Measurements from ENCODE around the gene MFRP. TPM values are rescaled to one million over a fixed set of nuclear protein-coding genes. Genes with fewer than 3 reads are reported as not detected.

Gene MFRP
- total RNA-seq, 2 experiments from 2014 or later: not detected

- H3K4me1 Mint-ChIP-seq: peaks cover 41% of the 10 kb centered on the region
- H3K4me3 Mint-ChIP-seq: peak overlapping the region; percentile 1
- peaks cover 27% of the 10 kb centered on the region for H3K27me3 Mint-ChIP-seq
- ATAC-seq: no peak
- H3K36me3 Mint-ChIP-seq: no peaks in the 10 kb centered on the region
- CTCF ChIA-PET: interaction anchor here (1.0 to 5.6 kb wide), 7 partner anchors 13 to 124 kb away, joined by 3 to 66 read pairs (median 20); partner anchors contain the start of gene CBL
- no peak for DNase-seq
- H3K9me3 Mint-ChIP-seq (ENCODE audit: low read depth): no peaks in the 10 kb centered on the region
- peak overlapping the region; percentile 48 for H3K27ac Mint-ChIP-seq
Observed at GRCh38 chr11:119319700-119320239, 26.7 kb downstream of the MFRP start.

- DNase-seq: peak; percentile 40
- H3K4me1 Mint-ChIP-seq: peaks cover 41% of the 10 kb centered on the region
- peak overlapping the region; percentile 73 for H3K27ac Mint-ChIP-seq
- no peaks in the 10 kb centered on the region for H3K9me3 Mint-ChIP-seq (ENCODE audit: low read depth)
- peaks cover 32% of the 10 kb centered on the region for H3K27me3 Mint-ChIP-seq
- no peak for ATAC-seq
- H3K4me3 Mint-ChIP-seq: peak overlapping the region; percentile 52
- H3K36me3 Mint-ChIP-seq: no peaks in the 10 kb centered on the region
- CTCF ChIA-PET: interaction anchor here (0.8 to 5.6 kb wide), 11 partner anchors 13 to 252 kb away, joined by 3 to 40 read pairs (median 4); partner anchors contain the start of gene VPS11
Observed at GRCh38 chr11:119319136-119319699, 27.3 kb downstream of the MFRP start.

- Mint-ChIP-seq H3K27me3 (peaks cover 34% of the 10 kb centered on the region), H3K36me3 (no peaks in the 10 kb centered on the region), H3K4me1 (peaks cover 39% of the 10 kb centered on the region), H3K4me3 (peak overlapping the region; percentile 52), H3K9me3 (ENCODE audit: low read depth) (no peaks in the 10 kb centered on the region), H3K27ac (peak overlapping the region; percentile 73)
- CTCF ChIA-PET: interaction anchor here (0.7 to 5.0 kb wide), 10 partner anchors 12 to 252 kb away, joined by 3 to 19 read pairs (median 3); partner anchors contain the start of genes CBL and VPS11
- DNase-seq (peak; percentile 83), ATAC-seq (peak; percentile 29)
Observed at GRCh38 chr11:119318240-119319135, 28.0 kb downstream of the MFRP start.

DNA sequence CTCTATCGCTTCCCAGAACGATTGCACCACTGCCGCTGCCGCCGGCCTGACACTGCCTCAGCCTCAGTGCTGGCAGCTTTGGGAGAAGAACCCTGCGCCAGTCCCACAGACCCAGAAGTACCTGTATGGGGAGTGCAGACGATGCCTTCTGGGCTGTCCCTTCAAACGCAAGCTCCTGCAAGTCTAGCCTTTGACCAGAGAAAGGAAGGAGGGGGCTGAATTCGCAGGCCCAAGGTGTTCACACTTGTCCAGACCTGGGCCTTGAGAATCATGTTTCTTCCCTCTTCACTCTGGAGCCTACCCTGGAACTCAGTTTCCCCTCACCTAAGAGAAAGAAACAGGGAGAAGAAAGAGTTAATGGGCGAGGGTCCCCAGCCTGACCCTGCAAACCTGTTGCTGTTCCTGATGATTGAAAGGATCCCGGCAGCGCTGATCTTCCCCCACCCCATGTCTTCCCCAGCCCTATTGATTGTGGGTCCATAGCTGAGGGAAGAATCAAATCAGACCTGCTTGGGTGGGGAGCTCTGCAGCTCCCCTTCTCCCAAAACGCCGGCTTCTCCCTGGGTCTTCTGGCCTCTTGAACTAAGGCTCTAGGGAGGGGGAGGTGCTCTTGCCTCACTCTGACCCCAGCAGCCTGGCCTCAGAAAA, 28.8 kb downstream of the MFRP start:
- ATAC-seq: no peak
- H3K9me3 Mint-ChIP-seq (ENCODE audit: low read depth): no peaks in the 10 kb centered on the region
- H3K27ac Mint-ChIP-seq: no peak overlapping the region
- CTCF ChIA-PET: interaction anchor here (0.6 to 5.0 kb wide), 6 partner anchors 8 to 111 kb away, joined by 3 to 19 read pairs (median 4); partner anchors contain the start of gene CBL
- no peak overlapping the region for H3K4me3 Mint-ChIP-seq
- H3K4me1 Mint-ChIP-seq: peaks cover 38% of the 10 kb centered on the region
- no peaks in the 10 kb centered on the region for H3K36me3 Mint-ChIP-seq
- no peak for DNase-seq
- H3K27me3 Mint-ChIP-seq: peaks cover 34% of the 10 kb centered on the region

GRCh38 chr11:119316729-119317591, 29.5 kb downstream of the MFRP start, which contains the start of gene MCAM:
Gene MCAM, minus strand, starts transcription at chr11:119317130. Its CDS starts 29 bp downstream, at chr11:119317101.
- CTCF ChIA-PET: interaction anchor here (0.6 to 5.0 kb wide), 10 partner anchors 9 to 251 kb away, joined by 3 to 19 read pairs (median 6); partner anchors contain the start of gene CBL
- DNase-seq (no peak), ATAC-seq (no peak)
- Mint-ChIP-seq H3K27me3 (peaks cover 34% of the 10 kb centered on the region), H3K4me1 (peaks cover 31% of the 10 kb centered on the region), H3K4me3 (peak within 1 kb of the TSS; percentile 49), H3K27ac (no peak within 1 kb of the TSS), H3K36me3 (no peaks in the 10 kb centered on the region), H3K9me3 (ENCODE audit: low read depth) (no peaks in the 10 kb centered on the region)

DNA sequence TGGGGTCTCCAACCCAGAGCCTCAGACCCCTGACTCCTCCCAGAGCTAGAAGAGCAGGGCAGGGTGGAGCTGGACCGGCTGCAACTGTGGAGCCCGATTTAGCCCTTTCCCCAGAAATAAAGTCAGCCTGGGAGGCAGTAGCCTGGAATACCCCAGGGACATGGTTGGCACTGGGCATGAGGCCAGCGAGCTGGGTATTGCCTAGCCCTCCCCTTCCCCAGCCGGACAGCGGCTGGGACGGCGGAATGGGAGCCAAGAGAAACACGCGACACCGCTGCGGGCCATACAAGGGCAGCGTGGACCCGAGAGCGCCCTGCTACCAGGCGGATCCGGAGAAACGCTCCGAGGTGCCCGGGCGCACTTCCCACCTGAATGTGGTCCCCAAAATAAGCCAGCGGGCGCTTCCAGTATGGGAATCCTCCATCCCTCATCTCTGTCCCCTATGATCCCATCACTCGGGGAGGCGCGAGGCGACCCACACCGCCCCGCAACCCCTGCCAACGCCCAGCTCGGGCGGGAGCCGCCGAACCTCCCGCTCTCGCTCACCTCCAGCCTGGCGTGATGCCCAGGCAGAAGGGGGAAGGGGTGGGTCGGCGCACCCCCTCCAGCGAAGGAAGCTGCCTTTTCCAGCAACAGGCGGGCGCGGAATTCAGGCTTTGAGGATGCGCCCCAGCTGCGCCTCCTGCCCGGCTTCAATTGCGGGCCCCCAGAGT, 30.3 kb downstream of the MFRP start:
- Mint-ChIP-seq H3K4me3 (peak overlapping the region; percentile 49), H3K36me3 (no peaks in the 10 kb centered on the region), H3K27ac (no peak overlapping the region), H3K27me3 (peaks cover 34% of the 10 kb centered on the region), H3K9me3 (ENCODE audit: low read depth) (no peaks in the 10 kb centered on the region), H3K4me1 (peaks cover 25% of the 10 kb centered on the region)
- CTCF ChIA-PET: interaction anchor here (0.9 to 5.0 kb wide), 9 partner anchors 8 to 250 kb away, joined by 3 to 19 read pairs (median 8); partner anchors contain the start of gene CBL
- DNase-seq (no peak), ATAC-seq (no peak)

- ATAC-seq (peak; percentile 40), DNase-seq (no peak)
- Mint-ChIP-seq H3K4me1 (peaks cover 25% of the 10 kb centered on the region), H3K36me3 (no peaks in the 10 kb centered on the region), H3K4me3 (peak overlapping the region; percentile 49), H3K27me3 (peaks cover 34% of the 10 kb centered on the region), H3K27ac (no peak overlapping the region), H3K9me3 (ENCODE audit: low read depth) (no peaks in the 10 kb centered on the region)
- CTCF ChIA-PET: interaction anchor here (0.6 to 5.0 kb wide), 13 partner anchors 8 to 250 kb away, joined by 3 to 19 read pairs (median 5); partner anchors contain the start of gene CBL
Observed at GRCh38 chr11:119315131-119316015, 31.1 kb downstream of the MFRP start.

DNA sequence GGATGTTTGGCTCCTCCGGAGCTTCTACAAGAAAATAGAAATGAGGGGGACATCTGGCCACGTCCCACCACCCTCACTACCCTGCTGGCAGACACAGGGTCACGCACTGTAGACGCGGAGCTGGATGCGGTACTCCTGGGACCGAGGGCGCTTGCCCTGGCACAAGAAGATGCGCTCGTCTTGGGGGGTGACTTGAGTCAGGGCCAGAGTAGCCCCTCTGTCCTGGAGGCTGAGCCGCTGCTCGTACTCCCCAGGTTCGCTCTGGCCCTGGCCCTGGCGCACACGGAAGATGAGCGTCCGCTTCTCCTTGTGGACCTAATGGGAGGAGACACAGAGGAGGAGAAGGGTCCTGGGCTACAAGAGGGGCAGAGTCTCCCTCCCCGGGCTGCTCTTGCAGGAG, 31.8 kb downstream of the MFRP start:
- peaks cover 21% of the 10 kb centered on the region for H3K4me1 Mint-ChIP-seq
- no peak for DNase-seq
- H3K27me3 Mint-ChIP-seq: peaks cover 34% of the 10 kb centered on the region
- H3K4me3 Mint-ChIP-seq: no peak overlapping the region
- CTCF ChIA-PET: interaction anchor here (0.8 to 5.0 kb wide), 9 partner anchors 8 to 249 kb away, joined by 3 to 19 read pairs (median 4); partner anchors contain the start of gene RNF26
- ATAC-seq: no peak
- H3K27ac Mint-ChIP-seq: no peak overlapping the region
- H3K9me3 Mint-ChIP-seq (ENCODE audit: low read depth): no peaks in the 10 kb centered on the region
- H3K36me3 Mint-ChIP-seq: no peaks in the 10 kb centered on the region

GRCh38 chr11:119310682-119311052, 35.8 kb downstream of the MFRP start:
- no peaks in the 10 kb centered on the region for H3K36me3 Mint-ChIP-seq
- H3K4me3 Mint-ChIP-seq: no peak overlapping the region
- peaks cover 17% of the 10 kb centered on the region for H3K4me1 Mint-ChIP-seq
- peaks cover 12% of the 10 kb centered on the region for H3K27me3 Mint-ChIP-seq
- no peak overlapping the region for H3K27ac Mint-ChIP-seq
- no peak for DNase-seq
- ATAC-seq: no peak
- CTCF ChIA-PET: interaction anchor here (1.3 kb wide), 1 partner anchor 28 kb away, joined by 3 read pairs; no protein-coding TSS in a partner anchor
- H3K9me3 Mint-ChIP-seq (ENCODE audit: low read depth): no peaks in the 10 kb centered on the region

DNA sequence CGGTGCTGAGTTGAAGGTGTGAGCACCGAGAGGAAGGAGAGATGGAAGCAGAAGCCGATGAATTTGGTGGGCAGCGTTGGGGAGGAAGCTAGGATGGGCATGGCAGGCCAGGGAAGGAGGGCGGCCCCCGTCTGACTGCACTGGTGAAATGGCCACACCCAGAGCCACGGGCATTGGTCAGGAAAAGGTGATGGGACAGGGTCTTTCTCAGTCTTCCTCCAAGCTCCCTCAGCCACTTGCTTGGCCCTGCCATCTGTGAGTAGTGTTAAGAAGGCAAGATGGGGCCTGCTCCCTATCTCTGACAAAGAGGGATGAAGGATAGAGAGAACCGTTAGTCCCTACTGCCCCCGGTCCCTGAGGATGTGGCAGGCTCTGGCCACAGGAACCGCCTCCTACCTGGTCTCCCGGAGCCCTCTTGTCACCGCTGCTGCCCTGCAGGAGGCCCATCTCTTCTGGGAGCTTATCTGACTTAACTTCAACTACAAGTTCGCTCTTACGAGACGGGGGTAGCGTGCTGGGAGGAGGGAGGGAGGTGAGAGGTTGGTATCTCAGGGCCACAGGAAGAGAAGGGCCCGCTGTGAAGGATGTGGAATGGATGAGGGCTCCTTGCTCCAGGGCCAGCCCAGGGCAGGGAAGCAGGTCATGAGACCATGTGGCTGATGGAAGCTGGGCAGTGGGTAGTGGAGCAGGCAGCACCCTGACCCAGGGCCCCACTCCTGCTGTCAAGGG, 36.4 kb downstream of the MFRP start:
- H3K9me3 Mint-ChIP-seq (ENCODE audit: low read depth): no peaks in the 10 kb centered on the region
- H3K27ac Mint-ChIP-seq: no peak overlapping the region
- no peak for ATAC-seq
- H3K4me1 Mint-ChIP-seq: peaks cover 15% of the 10 kb centered on the region
- no peak overlapping the region for H3K4me3 Mint-ChIP-seq
- no peak for DNase-seq
- no peaks in the 10 kb centered on the region for H3K36me3 Mint-ChIP-seq
- CTCF ChIA-PET: interaction anchor here (0.7 to 1.3 kb wide), 4 partner anchors 11 to 28 kb away, joined by 3 to 4 read pairs (median 3); no protein-coding TSS in a partner anchor
- peaks cover 9% of the 10 kb centered on the region for H3K27me3 Mint-ChIP-seq
